HG03460 (cell line): Measurements from ENCODE around the gene AEBP1.

Experiments
- ATAC-seq: cut with Tn5 transposase; IDR thresholded peaks from one replicate; pipeline ENCODE4 v1.9.1; 2021; ENCODE audit not compliant: unreplicated experiment

The AEBP1 gene

DNA sequence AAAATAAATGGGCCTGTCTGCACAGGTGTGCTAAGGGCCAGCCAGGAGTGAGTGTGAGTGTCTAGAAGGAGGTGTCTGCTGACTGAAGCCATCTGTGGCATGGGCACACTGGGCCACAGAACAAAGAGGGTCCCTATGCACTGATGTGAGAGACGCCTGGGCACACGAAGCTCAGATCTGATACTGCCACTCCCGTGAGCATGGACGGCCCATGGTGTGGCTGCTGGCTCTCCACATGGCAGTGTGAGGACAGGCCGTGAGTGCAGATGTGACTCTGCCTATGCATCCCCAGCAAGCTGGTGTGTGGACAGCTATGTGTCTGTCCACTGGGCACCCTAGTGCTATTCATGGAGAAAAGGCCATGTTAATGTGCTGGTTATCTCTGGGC is 49.8 kb downstream of the AEBP1 start:
- no peak for ATAC-seq

- no peak for ATAC-seq
Observed at GRCh38 chr7:44154703-44155102, 50.6 kb downstream of the AEBP1 start.

GRCh38 chr7:44155191-44156185 is 51.3 kb downstream of the AEBP1 start:
- ATAC-seq: no peak

GRCh38 chr7:44156453-44157010 is 52.4 kb downstream of the AEBP1 start:
- ATAC-seq: no peak

DNA sequence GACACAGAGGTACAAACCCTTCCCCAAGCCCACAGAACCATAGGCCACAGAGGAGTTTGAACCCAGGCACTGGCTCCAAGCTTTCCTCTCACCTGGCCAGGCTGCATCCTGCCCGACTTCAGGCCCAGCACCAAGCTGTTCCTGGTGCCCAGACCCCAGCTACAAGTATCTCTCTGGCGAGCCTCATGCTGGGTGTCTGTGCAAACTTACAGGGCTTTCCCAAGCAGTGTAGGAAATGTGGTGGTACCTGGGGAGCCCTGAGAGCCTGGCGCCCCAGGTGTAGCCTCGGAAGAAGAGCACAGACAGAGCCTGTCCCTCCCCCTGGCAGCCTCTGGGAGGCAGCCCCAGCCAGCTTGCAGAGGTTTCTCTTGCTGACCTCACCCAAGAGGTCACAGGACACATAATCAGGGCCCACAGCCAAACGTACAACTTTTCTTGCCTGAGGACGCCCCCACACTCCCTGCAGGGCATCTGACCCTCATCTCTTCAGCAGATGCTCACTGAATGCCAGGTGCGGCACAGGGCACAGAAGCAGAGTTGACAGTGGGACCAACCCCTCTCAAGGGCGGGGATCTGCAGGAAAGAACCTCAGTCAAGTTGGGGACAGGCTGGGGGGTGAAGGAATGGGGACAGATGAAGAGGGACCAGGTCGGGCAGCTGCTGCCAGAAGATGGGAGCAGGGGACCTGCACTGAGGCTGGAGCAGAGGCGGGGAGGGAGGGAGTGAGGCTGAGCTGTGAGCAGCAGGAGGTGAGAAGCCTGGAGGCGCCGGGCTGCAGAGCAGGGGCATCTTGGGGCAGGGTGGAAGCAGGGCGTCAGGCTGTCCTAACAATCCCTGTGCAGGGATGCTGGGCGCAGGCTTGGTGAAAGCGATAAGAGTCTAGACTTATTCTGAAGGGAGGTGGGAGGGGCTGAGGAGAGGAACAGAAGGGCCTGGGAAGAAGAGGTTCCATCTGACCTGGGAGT is 53.3 kb downstream of the AEBP1 start:
- ATAC-seq: no peak

DNA sequence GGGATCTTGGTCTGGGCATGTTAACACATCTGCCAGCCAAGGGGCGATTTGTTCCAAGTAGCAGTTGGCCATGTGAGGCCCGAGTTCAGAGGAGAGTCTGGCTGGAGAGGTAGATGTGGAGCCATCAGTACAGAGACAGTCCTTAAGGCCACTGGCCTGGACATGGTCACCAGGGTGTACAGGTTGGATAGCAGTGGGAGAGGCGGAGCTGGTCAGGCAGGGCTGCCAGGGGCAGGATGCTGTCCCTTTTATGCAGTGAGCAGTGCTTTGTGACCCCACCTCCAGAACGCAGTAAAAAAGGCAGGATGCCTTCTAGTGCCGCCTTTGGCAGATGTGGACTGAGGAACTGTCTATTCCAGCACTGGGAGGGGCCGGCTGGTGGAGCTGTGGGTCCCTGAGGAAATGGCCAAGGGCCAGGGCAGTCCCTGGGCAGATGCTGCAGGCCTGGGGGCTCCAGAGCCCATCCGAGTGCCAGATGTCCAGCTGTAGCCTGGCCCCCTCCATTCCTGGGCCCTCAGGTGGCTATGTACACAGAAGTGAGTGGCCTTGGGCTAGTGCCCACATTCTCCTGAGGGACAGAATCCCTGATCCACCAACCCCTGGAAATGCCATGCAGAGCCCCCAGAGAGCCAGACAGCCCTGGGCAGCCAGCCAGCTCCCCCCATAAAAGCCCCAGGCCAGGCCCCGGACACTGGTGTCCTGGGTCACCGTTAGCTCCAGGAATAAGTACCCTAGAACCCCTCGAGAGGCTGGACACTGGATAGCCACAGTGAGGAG is 54.1 kb downstream of the AEBP1 start:
- ATAC-seq: no peak

GRCh38 chr7:44158873-44159631 is 54.9 kb downstream of the AEBP1 start:
- ATAC-seq: no peak

GRCh38 chr7:44159824-44160630 is 55.9 kb downstream of the AEBP1 start:
- no peak for ATAC-seq

DNA sequence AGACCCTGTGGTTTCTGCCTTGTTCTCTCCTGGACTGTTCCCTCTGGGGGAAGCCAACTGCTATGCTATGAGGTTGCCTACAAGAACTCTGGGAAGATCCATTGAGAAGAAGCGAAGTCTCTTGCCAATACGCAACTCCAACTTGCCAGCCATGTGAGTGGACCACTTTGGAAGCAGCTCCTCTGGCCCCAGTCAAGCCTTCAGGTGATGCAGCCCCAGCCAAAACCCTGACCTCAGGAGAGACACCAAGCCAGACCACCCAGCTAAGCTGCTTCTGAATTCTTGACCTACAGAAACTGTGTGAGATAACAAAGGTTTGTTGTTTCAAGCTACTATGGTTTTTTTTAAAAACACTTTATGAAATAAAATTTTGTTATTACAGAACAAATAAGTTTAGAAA is 57.2 kb downstream of the AEBP1 start:
- ATAC-seq: no peak

DNA sequence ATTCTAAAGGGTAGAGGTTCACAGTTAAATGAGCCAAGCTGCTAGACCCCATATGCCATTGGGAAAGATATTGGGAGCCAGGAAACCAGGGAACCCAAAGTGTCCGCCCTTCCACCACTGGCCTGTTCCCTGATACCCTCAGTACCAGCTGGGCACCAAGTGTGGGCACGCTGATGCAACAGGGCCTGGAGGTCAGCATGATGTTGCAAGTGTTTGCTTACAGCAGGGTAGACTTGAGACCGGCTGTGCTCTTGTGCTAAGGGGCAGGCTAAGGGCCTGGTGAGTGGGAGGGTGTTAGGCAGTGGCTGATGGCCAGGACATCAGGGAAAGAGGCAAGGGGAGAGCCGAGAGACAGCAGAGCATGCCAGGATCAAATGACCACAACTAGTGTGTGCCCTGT is 58.0 kb downstream of the AEBP1 start:
- no peak for ATAC-seq

DNA sequence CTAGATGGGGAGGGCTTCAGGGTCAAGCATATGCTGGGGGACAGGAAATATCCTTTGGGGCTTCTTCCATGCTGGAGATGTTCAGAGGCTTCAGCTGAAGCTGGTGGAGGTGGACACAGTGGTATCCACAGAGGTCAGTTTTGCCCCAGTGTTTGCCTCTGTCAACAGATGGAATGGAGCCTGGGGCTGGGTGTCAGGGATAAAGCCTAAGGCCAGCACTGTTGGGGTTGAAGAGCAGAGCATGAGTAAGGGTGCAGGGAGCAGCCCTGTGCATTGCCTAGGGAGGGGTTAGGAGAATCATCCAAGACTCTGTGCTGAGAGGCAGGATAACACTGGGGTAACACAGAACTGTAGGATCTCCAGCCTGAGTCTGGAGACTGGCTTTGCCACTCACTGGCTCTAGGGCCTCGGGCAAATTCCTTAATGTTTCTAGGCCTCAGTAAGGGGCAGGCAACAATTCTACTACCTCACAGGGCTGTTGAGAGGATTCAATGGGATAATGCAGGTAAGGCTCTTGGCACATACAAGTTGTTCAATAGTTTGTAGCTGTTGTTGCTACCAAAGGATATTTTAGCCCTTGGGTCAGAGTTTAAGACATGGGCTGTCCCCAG is 58.7 kb downstream of the AEBP1 start:
- ATAC-seq: no peak

DNA sequence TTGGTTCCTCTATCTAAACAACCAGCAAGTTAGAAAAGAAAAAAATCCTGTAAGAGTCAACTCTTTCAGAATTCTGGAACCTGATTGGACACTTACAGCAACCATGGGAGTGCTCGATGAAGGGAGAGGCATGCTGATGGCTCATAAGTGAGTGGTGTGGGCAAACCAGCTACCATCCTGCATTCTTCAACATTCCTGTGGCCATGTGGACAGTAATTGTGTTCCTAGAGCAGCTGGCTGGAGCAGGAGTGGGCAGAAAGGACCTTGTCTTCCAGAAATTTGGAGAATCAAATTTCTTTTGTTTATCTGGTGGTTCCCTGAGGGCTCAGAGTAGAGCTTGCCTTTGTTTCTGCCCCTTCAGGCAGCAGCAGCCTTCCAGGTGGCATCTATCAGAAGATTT is 59.4 kb downstream of the AEBP1 start:
- no peak for ATAC-seq
